HG02798 (cell line): ENCODE measurements around the gene SCRN2.

ENCODE experiments used
- ATAC-seq: cut with Tn5 transposase; IDR thresholded peaks from one replicate; pipeline ENCODE4 v1.9.1; 2021; ENCODE audit warnings: mild to moderate bottlenecking; ENCODE audit not compliant: unreplicated experiment, poor library complexity

The SCRN2 gene

GRCh38 chr17:47808036-47808829 is 32.8 kb downstream of the SCRN2 start:
- ATAC-seq = no peak

- no peak for ATAC-seq
These were observed 33.7 kb downstream of the SCRN2 start for GRCh38 chr17:47807421-47807820.

- ATAC-seq = no peak
These were observed 34.2 kb downstream of the SCRN2 start for GRCh38 chr17:47806913-47807255.

GRCh38 chr17:47806026-47806912 is 34.8 kb downstream of the SCRN2 start:
- no peak for ATAC-seq

GRCh38 chr17:47804461-47804860 is 36.6 kb downstream of the SCRN2 start:
- ATAC-seq = no peak

- ATAC-seq = no peak
These were observed 37.3 kb downstream of the SCRN2 start for GRCh38 chr17:47803751-47804150.

- no peak for ATAC-seq
These were observed 37.9 kb downstream of the SCRN2 start for GRCh38 chr17:47803201-47803600.

- ATAC-seq = peak; percentile 66
These were observed 38.6 kb downstream of the SCRN2 start for GRCh38 chr17:47802341-47803022.

- no peak for ATAC-seq
These were observed 39.2 kb downstream of the SCRN2 start for GRCh38 chr17:47801906-47802305.

- no peak for ATAC-seq
These were observed 39.8 kb downstream of the SCRN2 start for GRCh38 chr17:47801176-47801765.

- ATAC-seq = no peak
These were observed 40.4 kb downstream of the SCRN2 start for GRCh38 chr17:47800686-47801085.

GRCh38 chr17:47797797-47798196 is 43.3 kb downstream of the SCRN2 start:
- no peak for ATAC-seq

GRCh38 chr17:47792979-47793378 is 48.1 kb downstream of the SCRN2 start:
- no peak for ATAC-seq

- no peak for ATAC-seq
These were observed 48.6 kb downstream of the SCRN2 start for GRCh38 chr17:47792457-47792856.

GRCh38 chr17:47791025-47791424 is 50.0 kb downstream of the SCRN2 start:
- no peak for ATAC-seq

GRCh38 chr17:47789611-47790561 is 51.2 kb downstream of the SCRN2 start:
- ATAC-seq = peak; percentile 47
